Measurements from ENCODE around the gene ARHGEF25. TPM values are rescaled to one million over a fixed set of nuclear protein-coding genes. Genes with fewer than 3 reads are reported as not detected.
"Not testable (repeated sequence)": the region's sequence is repeated elsewhere in the genome, so short reads cannot be mapped to it uniquely, and the experiment has no call there.

Gene ARHGEF25
- total and polyA plus RNA-seq, 2 of the 4 experiments (the other 2 are of a cell fraction) = 6.3 to 17.9 TPM

DNA sequence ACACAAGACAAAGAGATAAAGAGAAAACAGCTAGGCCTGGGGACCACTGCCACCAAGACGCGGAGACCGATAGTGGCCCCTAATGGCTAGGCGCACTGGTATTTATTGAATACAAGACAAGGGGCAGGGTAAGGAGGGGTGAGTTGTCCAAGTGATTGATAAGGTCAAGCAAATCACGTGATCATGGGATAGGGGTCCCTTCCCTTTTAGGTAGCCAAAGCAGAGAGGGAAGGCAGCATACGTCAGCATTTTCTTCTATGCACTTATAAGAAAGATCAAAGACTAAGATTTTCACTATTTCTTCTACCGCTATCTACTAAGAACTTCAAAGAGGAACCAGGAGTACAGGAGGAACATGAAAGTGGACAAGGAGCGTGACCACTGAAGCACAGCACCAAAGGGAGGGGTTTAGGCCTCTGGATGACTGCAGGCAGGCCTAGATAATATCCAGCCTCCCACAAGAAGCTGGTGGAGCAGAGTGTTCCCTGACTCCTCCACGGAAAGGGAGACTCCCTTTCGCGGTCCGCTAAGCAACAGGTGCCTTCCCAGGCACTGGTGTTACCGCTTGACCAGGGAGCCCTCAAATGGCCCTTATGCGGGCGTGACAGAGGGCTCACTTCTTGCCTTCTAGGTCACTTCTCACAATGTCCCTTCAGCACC lies 22.2 kb upstream of the ARHGEF25 start:
- H3K27ac ChIP-seq (ENCODE audit: insufficient read depth, low read length); H2AK9ac ChIP-seq (replicated peaks; ENCODE audit: low read depth, low read length, poor library complexity); H4K91ac ChIP-seq (ENCODE audit: insufficient read depth, low read depth, low read length); H3K4me1 ChIP-seq (ENCODE audit: control insufficient read depth, insufficient read depth, low read length); H2BK5ac ChIP-seq (ENCODE audit: low read depth, low read length, poor library complexity, severe bottlenecking); H3K14ac ChIP-seq (replicated peaks; ENCODE audit: low read depth, low read length); H2BK120ac ChIP-seq (ENCODE audit: low read depth, low read length); H3K9me3 ChIP-seq (ENCODE audit: control insufficient read depth, insufficient read depth, low read length); H2BK15ac ChIP-seq (ENCODE audit: low read depth, low read length); H3K56ac ChIP-seq (ENCODE audit: extremely low read depth, insufficient read depth, low read length); H3K4me2 ChIP-seq (ENCODE audit: low read depth, low read length); H3K4me3 ChIP-seq (ENCODE audit: insufficient read depth, low read depth, low read length); POLR2A ChIA-PET (ENCODE audit: unreplicated experiment); H3K36me3 ChIP-seq (ENCODE audit: control insufficient read depth, insufficient read depth, low read length); H4K5ac ChIP-seq (ENCODE audit: low read depth, low read length); H3K18ac ChIP-seq (ENCODE audit: low read depth, low read length); H2AK5ac ChIP-seq (ENCODE audit: low read depth, low read length); H3K23ac ChIP-seq (ENCODE audit: low read depth, low read length); ATAC-seq (ENCODE audit: low read depth); H3K4ac ChIP-seq (ENCODE audit: low read depth, low read length); H2AFZ ChIP-seq (replicated peaks; ENCODE audit: low read length, poor library complexity); dilution Hi-C loops (cut with HindIII; ENCODE audit: low sequenced_read_pairs, unreplicated experiment); H2BK20ac ChIP-seq (ENCODE audit: low read depth, low read length); DNase-seq; H4K8ac ChIP-seq (ENCODE audit: low read depth in 2 of 2, low read length in 2 of 2); intact Hi-C loops (cut with micrococcal nuclease); H4K20me1 ChIP-seq (ENCODE audit: insufficient read depth, low read length); BruUV-seq (replicated peaks); H3K9ac ChIP-seq (ENCODE audit: low read depth, low read length); CTCF ChIA-PET: not testable (repeated sequence)
- WGBS, 2 experiments (ENCODE audit: extremely low coverage in 2 of 2, insufficient read length in 1 of 2) = 57% methylated on average over 3 of the region's 15 CpGs; no CpG with 5 or more reads in 1 of the 2 experiments
- Histone ChIP-seq H3K9me1 (ENCODE audit: insufficient read depth, low read length) (peaks cover 11% of the 10 kb centered on the region), H3K27me3 (ENCODE audit: control insufficient read depth, insufficient read depth, low read length) (peaks cover 27% of the 10 kb centered on the region), H3K79me1 (ENCODE audit: low read depth in 1 of 2, low read length in 2 of 2) (peaks cover 15 to 25% of the 10 kb centered on the region in 2 experiments; a peak in 3 of 4 replicates)
- in situ Hi-C loops (cut with MboI; ENCODE audit: low sequenced_read_pairs) = loop anchor here (10.0 kb wide), 1 partner anchor 146 kb away; the partner anchor contains the start of gene AGAP2

Measured in IMR-90 (cell line).